Uterus (tissue), 2 donors: ENCODE results near the gene CNTNAP4.

ENCODE experiments used
- POLR2A ChIP-seq, 2 donors: fragments of 450-650 bp; IDR thresholded peaks; one replicate each; pipeline ENCODE4 v1.6.1; 2016; ENCODE audit warnings: antibody characterized with exemption in 2 of 2, mild to moderate bottlenecking in 1 of 2, moderate library complexity in 1 of 2
- TF ChIP-seq, protein P1 (sequence below), 4 experiments: fragments of 200-600 bp in 2 of 4; fragments of 450-650 bp in 2 of 4; sonication (generic) in 2 of 4; IDR thresholded peaks; one replicate each; pipeline ENCODE4 v1.5.1; 2016 to 2019; ENCODE audit warnings: antibody characterized with exemption in 4 of 4, mild to moderate bottlenecking in 2 of 4, moderate library complexity in 1 of 4

- TF ChIP-seq, protein P1, sequence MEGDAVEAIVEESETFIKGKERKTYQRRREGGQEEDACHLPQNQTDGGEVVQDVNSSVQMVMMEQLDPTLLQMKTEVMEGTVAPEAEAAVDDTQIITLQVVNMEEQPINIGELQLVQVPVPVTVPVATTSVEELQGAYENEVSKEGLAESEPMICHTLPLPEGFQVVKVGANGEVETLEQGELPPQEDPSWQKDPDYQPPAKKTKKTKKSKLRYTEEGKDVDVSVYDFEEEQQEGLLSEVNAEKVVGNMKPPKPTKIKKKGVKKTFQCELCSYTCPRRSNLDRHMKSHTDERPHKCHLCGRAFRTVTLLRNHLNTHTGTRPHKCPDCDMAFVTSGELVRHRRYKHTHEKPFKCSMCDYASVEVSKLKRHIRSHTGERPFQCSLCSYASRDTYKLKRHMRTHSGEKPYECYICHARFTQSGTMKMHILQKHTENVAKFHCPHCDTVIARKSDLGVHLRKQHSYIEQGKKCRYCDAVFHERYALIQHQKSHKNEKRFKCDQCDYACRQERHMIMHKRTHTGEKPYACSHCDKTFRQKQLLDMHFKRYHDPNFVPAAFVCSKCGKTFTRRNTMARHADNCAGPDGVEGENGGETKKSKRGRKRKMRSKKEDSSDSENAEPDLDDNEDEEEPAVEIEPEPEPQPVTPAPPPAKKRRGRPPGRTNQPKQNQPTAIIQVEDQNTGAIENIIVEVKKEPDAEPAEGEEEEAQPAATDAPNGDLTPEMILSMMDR (IDR thresholded peaks at IDR 0.05): no peak
- TF ChIP-seq POLR2A (IDR thresholded peaks at IDR 0.05): no peak
These were observed 212.9 kb downstream of the CNTNAP4 start for GRCh38 chr16:76490036-76490639.
